Lower leg skin (tissue), 4 donors: ENCODE results near the gene GRIP2. TPM values are rescaled to one million over a fixed set of nuclear protein-coding genes. Genes with fewer than 3 reads are reported as not detected.

Source experiments
- DNase-seq, 2 donors: peaks; one replicate each; pipeline ENCODE4 v3.0.0-alpha.2; 2019; ENCODE audit warnings: low spot score in 2 of 2
- H3K4me3 ChIP-seq: fragments of 200-600 bp; sonication (generic); 2 replicates; pipeline ENCODE4 v1.5.1; 2017; ENCODE audit warnings: mild to moderate bottlenecking, low read depth; ENCODE audit not compliant: poor library complexity, severe bottlenecking
- POLR2A ChIP-seq, 2 donors: fragments of 450-650 bp; IDR thresholded peaks; one replicate each; pipeline ENCODE4 v1.6.1; 2016 to 2017; ENCODE audit warnings: antibody characterized with exemption in 2 of 2, mild to moderate bottlenecking in 1 of 2, moderate library complexity in 1 of 2
- WGBS, 2 donors: methylation state at CpG; one replicate each; pipeline ENCODE4 v1.1.5; 2018; 5-methylcytosine and 5-hydroxymethylcytosine counted together
- intact Hi-C: fragments of 100-400 bp; cut with DNase I; formaldehyde crosslinking; loops from one replicate; pipeline ENCODE4 v1.15.0; 2023; ENCODE audit warnings: low total_unique reads
- total RNA-seq, 4 donors: library from RNA; depleted of rRNA; stranded (reverse); fragments of >200 nt; gene quantifications; one replicate each; pipeline ENCODE4 v1.1.0, GENCODE V29; 2016
- TF ChIP-seq, protein P1 (sequence below), 3 donors: fragments of 450-650 bp; IDR thresholded peaks; one replicate each; pipeline ENCODE4 v1.5.1; 2016; ENCODE audit warnings: antibody characterized with exemption in 3 of 3, mild to moderate bottlenecking in 3 of 3, moderate library complexity in 2 of 3

Gene GRIP2
- total RNA-seq, 4 donors from 2014 or later: 0.89 to 5.2 (median 2.3) TPM

GRCh38 chr3:14546041-14546440 lies 5.9 kb upstream of the GRIP2 start:
- intact Hi-C loops: no loop called here
- WGBS, 2 donors: 70 to 74% methylated on average over 9 of the region's 9 CpGs
- H3K4me3 ChIP-seq: no peak overlapping the region
- DNase-seq: no peak
- TF ChIP-seq, protein P1, sequence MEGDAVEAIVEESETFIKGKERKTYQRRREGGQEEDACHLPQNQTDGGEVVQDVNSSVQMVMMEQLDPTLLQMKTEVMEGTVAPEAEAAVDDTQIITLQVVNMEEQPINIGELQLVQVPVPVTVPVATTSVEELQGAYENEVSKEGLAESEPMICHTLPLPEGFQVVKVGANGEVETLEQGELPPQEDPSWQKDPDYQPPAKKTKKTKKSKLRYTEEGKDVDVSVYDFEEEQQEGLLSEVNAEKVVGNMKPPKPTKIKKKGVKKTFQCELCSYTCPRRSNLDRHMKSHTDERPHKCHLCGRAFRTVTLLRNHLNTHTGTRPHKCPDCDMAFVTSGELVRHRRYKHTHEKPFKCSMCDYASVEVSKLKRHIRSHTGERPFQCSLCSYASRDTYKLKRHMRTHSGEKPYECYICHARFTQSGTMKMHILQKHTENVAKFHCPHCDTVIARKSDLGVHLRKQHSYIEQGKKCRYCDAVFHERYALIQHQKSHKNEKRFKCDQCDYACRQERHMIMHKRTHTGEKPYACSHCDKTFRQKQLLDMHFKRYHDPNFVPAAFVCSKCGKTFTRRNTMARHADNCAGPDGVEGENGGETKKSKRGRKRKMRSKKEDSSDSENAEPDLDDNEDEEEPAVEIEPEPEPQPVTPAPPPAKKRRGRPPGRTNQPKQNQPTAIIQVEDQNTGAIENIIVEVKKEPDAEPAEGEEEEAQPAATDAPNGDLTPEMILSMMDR (IDR thresholded peaks at IDR 0.05): no peak
- TF ChIP-seq POLR2A (IDR thresholded peaks at IDR 0.05): no peak

DNA sequence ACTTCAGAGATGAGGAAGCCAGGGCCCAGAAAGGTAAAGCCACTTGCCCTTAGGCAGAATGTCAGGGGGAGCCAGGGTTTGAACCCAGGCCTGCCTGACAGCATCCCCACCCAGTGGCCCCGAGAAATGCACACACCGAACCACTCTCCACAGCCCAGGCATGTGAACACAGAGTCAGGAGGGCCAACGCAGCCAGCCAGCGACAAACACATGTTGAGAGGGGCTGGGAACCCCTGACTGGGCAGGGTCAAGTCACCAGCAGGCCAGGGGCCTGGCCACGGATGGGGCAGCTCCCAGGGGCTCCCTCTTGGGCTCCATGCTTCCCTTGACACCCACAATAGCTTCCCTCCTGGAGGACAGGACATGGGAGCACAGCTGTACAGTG lies 5.1 kb upstream of the GRIP2 start:
- intact Hi-C loops: no loop called here
- WGBS, 2 donors: 64 to 87% methylated on average over 4 to 5 of the region's 5 CpGs
- TF ChIP-seq POLR2A (IDR thresholded peaks at IDR 0.05): no peak
- TF ChIP-seq, protein P1 (IDR thresholded peaks at IDR 0.05): no peak
- DNase-seq: no peak
- no peak overlapping the region for H3K4me3 ChIP-seq

DNA sequence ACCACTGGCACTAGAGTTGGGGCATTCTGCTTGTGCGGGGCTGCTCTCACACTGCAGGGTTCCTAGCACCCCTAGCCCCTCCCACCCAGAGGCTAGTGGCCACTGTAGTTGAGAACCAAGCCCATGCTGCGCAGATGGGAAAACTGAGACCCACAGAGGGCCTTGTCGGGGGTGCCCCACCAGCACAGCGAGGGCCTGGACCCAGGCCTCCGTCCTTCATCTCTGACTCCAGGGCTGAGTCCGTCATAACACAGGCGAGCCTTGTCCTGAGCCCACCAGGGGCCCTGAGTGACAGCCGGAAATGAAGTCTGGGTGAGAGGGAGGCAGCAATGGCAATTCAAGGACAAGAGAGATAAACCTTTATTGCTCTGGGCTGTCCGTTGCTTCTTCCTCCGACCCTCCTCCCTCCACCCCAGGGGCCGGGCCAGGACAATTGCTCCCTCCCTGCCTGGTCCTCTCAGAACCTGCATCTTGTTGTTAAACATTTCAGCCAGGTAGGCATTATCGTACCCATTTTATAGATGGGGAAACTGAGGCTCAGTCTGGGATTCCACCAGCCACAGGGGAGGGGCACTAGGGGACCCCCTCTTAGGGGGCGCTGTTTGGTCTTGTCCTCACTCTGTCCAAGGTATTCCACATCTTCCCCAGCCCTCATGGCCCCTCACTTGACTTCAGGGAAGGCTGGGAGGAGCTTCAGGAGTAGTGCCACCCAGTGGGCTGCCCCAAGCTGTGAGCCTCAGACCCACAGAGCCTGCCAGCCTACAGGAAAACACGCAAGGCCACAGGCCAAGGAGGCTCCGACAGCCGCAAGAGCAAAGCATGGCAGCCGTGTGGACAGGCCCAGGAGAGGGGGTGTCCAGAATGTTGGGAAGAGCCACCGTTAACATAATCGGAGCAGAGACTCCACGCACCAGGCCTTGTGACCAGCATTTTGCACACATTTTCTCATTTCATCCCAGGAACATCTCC lies 4.4 kb upstream of the GRIP2 start:
- TF ChIP-seq POLR2A (IDR thresholded peaks at IDR 0.05): no peak
- TF ChIP-seq, protein P1 (IDR thresholded peaks at IDR 0.05): no peak
- no peak for DNase-seq
- no peak overlapping the region for H3K4me3 ChIP-seq
- intact Hi-C loops: no loop called here
- 92 to 94% methylated on average over 18 to 20 of the region's 20 CpGs for WGBS, 2 donors

- TF ChIP-seq POLR2A (IDR thresholded peaks at IDR 0.05): no peak
- TF ChIP-seq, protein P1 (IDR thresholded peaks at IDR 0.05): no peak
- no peak overlapping the region for H3K4me3 ChIP-seq
- 40 to 45% methylated on average over 4 of the region's 4 CpGs for WGBS, 2 donors
- no peak for DNase-seq
- intact Hi-C loops: no loop called here
These were observed 3.3 kb upstream of the GRIP2 start for GRCh38 chr3:14543446-14543845.

GRCh38 chr3:14542656-14543055 lies 2.5 kb upstream of the GRIP2 start:
- no peak for TF ChIP-seq POLR2A (IDR thresholded peaks at IDR 0.05)
- TF ChIP-seq, protein P1 (IDR thresholded peaks at IDR 0.05): no peak
- 68 to 80% methylated on average over 3 of the region's 3 CpGs for WGBS, 2 donors
- intact Hi-C loops: no loop called here
- no peak overlapping the region for H3K4me3 ChIP-seq
- no peak for DNase-seq
